HL-60 (cell line): ENCODE results near the gene GKAP1.

Source experiments
- DNase-seq, 2 experiments: peaks; one replicate each; pipeline ENCODE4 v3.0.0-alpha.2; 2010 to 2020; ENCODE audit warnings: low read depth in 1 of 2, low spot score in 1 of 2
- H3K27ac ChIP-seq: fragments of 250-450 bp; sonication (Bioruptor Pico); replicated peaks from 2 replicates; pipeline ENCODE4 v1.5.1; 2020; ENCODE audit warnings: mild to moderate bottlenecking, moderate library complexity
- H3K27me3 ChIP-seq: fragments of 250-450 bp; sonication (Bioruptor Pico); 2 replicates; pipeline ENCODE4 v1.5.1; 2021; ENCODE audit warnings: mild to moderate bottlenecking, moderate library complexity; ENCODE audit not compliant: insufficient read depth, poor library complexity, severe bottlenecking
- H3K4me3 ChIP-seq: replicated peaks from 2 replicates; pipeline ENCODE4 v1.5.1; 2011; ENCODE audit warnings: mild to moderate bottlenecking, control low read depth, low read length; ENCODE audit not compliant: insufficient read depth
- CTCF ChIP-seq: IDR thresholded peaks from one replicate; pipeline ENCODE4 v1.5.1; 2011; ENCODE audit warnings: low read length, control low read depth, inconsistent platforms; ENCODE audit not compliant: insufficient read depth
- GABPA ChIP-seq: IDR thresholded peaks from 2 replicates; pipeline ENCODE4 v1.6.1; 2012; ENCODE audit warnings: low read depth
- POLR2AphosphoS5 ChIP-seq: IDR thresholded peaks from 2 replicates; pipeline ENCODE4 v1.6.1; 2012; ENCODE audit warnings: low read depth
- SPI1 ChIP-seq: IDR thresholded peaks from 2 replicates; pipeline ENCODE4 v1.6.1; 2012; ENCODE audit warnings: low read depth, mild to moderate bottlenecking, borderline replicate concordance
- TF ChIP-seq, protein P1 (sequence below): IDR thresholded peaks from 2 replicates; pipeline ENCODE4 v1.6.1; 2012; ENCODE audit warnings: low read depth; ENCODE audit not compliant: insufficient replicate concordance

Gene GKAP1

DNA sequence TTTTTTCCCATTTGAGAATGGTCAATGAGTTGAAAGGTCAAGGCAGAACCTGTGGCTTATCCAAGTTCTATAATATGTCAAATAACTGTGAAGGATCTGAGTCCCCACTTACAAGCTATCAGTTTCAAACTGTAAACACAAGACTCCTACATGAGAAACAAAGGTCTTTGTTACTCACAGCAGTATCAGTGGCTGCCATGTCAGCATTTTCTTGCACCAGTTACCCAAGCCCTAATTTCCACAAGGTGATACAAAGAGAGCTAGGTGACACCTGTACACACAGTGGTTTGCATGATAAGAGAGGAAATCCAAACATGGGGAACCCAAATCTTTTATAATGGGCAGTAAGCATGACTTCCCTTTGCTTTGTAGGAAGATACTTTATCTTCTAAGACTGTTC, 101.8 kb downstream of the GKAP1 start:
- no peak overlapping the region for H3K27ac ChIP-seq
- DNase-seq = no peak

GRCh38 chr9:83715221-83715620, 102.3 kb downstream of the GKAP1 start:
- H3K27ac ChIP-seq = no peak overlapping the region
- H3K27me3 ChIP-seq = no peaks in the 10 kb centered on the region
- no peak overlapping the region for H3K4me3 ChIP-seq
- TF ChIP-seq SPI1 (no peak), POLR2AphosphoS5 (no peak), CTCF (no peak), GABPA (no peak)
- TF ChIP-seq, protein P1, sequence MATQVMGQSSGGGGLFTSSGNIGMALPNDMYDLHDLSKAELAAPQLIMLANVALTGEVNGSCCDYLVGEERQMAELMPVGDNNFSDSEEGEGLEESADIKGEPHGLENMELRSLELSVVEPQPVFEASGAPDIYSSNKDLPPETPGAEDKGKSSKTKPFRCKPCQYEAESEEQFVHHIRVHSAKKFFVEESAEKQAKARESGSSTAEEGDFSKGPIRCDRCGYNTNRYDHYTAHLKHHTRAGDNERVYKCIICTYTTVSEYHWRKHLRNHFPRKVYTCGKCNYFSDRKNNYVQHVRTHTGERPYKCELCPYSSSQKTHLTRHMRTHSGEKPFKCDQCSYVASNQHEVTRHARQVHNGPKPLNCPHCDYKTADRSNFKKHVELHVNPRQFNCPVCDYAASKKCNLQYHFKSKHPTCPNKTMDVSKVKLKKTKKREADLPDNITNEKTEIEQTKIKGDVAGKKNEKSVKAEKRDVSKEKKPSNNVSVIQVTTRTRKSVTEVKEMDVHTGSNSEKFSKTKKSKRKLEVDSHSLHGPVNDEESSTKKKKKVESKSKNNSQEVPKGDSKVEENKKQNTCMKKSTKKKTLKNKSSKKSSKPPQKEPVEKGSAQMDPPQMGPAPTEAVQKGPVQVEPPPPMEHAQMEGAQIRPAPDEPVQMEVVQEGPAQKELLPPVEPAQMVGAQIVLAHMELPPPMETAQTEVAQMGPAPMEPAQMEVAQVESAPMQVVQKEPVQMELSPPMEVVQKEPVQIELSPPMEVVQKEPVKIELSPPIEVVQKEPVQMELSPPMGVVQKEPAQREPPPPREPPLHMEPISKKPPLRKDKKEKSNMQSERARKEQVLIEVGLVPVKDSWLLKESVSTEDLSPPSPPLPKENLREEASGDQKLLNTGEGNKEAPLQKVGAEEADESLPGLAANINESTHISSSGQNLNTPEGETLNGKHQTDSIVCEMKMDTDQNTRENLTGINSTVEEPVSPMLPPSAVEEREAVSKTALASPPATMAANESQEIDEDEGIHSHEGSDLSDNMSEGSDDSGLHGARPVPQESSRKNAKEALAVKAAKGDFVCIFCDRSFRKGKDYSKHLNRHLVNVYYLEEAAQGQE = no peak
- no peak for DNase-seq

More for the DNA sequence above, 101.8 kb downstream of the GKAP1 start:
- Histone ChIP-seq H3K27me3 (no peaks in the 10 kb centered on the region), H3K4me3 (no peak overlapping the region)
- TF ChIP-seq GABPA (no peak), POLR2AphosphoS5 (no peak), SPI1 (no peak), CTCF (no peak)
- TF ChIP-seq, protein P1 = no peak

- Histone ChIP-seq H3K4me3 (no peak overlapping the region), H3K27ac (no peak overlapping the region)
- peak; percentile 27 to 74 for DNase-seq
Measured at GRCh38 chr9:83714329-83714728, 103.2 kb downstream of the GKAP1 start.

More at GRCh38 chr9:83714329-83714728, 103.2 kb downstream of the GKAP1 start:
- peak; percentile 22 for TF ChIP-seq CTCF
- no peak for TF ChIP-seq SPI1
- no peaks in the 10 kb centered on the region for H3K27me3 ChIP-seq
